KBM-7 (cell line): ENCODE data around the gene PSMD14.

Experiments used
- DNase-seq: peaks from one replicate; pipeline ENCODE4 v3.0.0-alpha.2; 2015
- in situ Hi-C: fragments of 300-500 bp; cut with MboI; formaldehyde crosslinking; loops from 2 replicates; pipeline ENCODE4 v1.14.3; 2020; ENCODE audit warnings: low sequenced_read_pairs, low pct_unique_long_range_greater_than_20kb, mixed read lengths

PSMD14 gene

DNA sequence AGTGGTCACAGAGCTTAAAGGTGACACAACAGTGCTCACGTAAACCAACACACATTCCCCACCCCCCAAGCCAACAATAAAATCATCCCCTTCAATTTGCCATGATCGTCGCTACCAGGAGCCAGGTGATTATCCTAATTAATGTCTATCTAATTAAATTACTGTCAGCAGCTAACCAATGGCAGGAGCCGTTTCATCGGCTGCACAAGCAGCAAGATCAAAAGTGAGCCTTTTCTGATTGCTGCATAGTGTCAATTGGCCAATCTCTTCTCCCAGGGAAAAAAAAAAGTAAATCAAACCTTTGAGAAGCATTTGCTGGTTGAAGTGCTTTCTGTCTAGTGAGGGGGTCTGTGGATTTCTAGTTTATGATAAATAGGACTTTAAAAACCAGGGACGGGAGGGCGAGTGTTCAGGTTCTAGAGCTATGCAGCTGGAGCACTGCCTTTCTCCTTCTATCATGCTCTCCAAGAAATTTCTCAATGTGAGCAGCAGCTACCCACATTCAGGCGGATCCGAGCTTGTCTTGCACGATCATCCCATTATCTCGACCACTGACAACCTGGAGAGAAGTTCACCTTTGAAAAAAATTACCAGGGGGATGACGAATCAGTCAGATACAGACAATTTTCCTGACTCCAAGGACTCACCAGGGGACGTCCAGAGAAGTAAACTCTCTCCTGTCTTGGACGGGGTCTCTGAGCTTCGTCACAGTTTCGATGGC lies 107.9 kb downstream of the PSMD14 start, which contains the start of gene TBR1:
Gene TBR1 (plus strand): TSS at position 311 of the 721 bp plus-strand sequence. CDS start 114 bp downstream, at position 425.
- in situ Hi-C loops = no loop called here
- no peak for DNase-seq

DNA sequence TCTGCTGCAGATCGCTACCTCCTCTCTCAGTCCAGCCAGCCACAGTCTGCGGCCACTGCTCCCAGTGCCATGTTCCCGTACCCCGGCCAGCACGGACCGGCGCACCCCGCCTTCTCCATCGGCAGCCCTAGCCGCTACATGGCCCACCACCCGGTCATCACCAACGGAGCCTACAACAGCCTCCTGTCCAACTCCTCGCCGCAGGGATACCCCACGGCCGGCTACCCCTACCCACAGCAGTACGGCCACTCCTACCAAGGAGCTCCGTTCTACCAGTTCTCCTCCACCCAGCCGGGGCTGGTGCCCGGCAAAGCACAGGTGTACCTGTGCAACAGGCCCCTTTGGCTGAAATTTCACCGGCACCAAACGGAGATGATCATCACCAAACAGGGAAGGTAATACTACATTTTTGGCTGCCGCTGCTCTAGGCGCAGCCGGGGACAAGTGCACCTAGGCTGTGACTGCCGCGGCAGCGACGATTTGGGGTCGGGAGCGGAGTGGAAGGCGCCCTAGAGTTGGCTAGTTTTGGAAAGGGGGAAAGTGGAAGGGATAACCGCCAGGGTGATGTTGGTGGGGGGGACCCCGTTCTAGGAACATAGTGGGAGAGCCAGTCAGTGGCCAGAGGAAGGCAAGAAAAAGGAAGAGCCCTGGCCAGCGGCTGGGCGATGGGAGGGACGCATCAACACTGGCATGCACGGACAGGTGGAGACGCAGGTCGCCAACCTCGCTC lies 108.6 kb downstream of the PSMD14 start:
- no peak for DNase-seq

DNA sequence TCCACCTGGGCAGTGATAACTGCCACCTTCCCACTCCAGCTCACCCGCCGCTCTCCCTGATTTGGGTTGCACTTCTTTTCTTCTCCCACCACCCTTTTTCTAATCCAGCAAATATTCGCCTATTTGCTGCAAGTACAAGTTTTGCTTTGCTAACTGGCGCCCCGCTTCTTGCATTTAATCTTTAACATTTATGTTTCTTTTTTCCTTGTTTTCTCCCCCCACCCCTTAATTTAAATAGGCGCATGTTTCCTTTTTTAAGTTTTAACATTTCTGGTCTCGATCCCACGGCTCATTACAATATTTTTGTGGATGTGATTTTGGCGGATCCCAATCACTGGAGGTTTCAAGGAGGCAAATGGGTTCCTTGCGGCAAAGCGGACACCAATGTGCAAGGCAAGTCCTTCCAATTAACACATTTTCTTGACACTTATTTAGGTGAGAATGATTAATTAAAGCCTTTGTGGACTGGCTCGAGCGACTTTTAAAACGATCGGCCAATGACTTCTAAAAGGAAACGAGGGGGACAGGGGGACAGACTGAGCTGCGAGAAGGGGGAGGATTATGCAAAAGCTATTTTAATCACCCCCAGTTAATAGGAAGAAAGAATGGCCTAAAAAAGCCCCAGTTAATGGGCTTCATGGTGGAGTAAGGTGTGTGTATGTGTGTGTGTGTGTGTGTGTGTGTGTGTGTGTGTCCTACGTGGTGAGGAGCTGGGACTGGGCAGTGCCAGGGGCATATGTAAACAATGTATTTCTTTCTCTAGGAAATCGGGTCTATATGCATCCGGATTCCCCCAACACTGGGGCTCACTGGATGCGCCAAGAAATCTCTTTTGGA lies 109.4 kb downstream of the PSMD14 start:
- DNase-seq = no peak
- in situ Hi-C loops = no loop called here

More for the DNA sequence above, 108.6 kb downstream of the PSMD14 start:
- in situ Hi-C loops = no loop called here

DNA sequence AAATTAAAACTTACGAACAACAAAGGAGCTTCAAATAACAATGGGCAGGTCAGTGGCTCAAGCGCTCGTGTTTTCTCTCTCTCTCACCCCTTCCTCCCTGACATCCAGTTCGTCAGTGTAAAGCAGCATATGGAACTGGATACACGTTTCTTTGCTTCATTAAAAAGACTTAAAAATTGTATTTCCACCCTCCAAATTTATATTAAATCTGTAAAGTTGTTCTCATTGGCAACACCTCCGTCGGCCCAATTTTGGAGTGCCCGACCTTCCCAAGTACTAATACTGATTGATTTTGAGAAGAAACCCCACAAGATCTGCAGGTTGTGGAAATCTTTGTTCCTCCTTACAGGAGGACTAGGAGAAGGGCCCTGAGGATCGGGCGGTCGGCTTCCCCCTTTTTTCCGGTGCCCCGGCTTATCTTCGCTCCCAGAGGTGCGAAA lies 110.1 kb downstream of the PSMD14 start:
- DNase-seq = peak; percentile 75
- in situ Hi-C loops = no loop called here

DNA sequence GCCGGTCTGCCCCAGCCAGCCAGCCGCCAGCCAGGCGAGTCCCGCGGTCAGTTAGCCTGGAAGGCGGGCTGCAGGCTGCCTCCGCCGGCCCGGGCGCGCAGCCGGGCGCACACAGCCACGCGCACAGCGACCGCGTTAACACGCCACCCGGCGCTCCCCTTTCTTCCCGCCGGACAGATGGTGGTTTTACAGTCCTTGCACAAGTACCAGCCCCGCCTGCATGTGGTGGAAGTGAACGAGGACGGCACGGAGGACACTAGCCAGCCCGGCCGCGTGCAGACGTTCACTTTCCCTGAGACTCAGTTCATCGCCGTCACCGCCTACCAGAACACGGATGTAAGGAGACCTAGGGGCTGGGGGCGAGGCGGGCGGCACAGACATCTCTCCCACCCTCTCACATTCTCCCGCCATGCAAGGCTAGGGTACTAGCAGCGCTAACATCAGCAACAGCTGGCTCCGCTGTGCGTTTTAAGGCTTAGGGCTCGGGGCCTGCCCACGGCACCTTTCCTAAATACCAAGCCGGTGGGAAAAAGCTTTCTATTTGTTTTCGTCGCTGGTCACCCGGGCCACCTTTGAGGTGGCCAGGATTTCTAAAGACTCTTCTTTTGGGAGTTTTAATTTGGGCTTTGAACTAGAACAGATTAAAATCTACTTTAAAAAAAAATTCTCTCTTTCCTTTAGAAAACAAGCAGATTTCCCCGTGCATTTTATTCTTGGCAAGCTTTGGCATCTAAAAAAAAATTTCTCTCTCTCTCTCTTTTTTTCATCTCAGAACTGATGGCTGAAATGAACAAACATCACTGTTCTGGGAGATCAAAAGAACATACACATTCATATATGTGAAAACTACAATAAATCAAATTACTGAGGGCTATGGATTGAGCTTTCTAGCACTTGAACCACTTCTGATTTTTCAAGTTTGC lies 110.8 kb downstream of the PSMD14 start:
- in situ Hi-C loops = no loop called here
- DNase-seq = no peak

DNA sequence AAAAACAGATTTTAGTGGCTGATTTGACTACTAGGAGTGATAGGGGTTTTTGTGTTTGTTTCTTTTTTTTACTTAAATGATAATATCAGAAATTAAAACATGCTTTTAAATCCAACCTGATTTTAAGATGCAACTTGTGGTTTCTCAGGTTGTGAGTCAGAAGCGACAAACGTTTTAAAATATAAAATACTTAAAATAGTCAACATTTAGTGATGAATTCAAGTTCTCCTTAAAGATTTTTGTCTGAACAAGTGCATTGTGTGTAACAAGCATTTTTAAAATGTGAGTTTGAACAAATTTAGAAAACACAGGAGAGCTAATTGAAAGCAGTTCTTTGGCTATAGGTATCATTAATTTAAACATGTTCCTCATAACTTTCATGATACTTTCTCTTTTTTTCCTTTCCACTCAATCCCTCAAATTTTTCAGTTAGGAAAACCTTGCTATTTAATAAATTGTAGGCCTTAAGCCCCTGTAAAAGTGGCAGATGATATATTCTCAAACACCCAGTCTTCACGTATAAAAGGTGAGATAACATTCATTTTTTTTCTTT lies 111.5 kb downstream of the PSMD14 start:
- in situ Hi-C loops = no loop called here

DNA sequence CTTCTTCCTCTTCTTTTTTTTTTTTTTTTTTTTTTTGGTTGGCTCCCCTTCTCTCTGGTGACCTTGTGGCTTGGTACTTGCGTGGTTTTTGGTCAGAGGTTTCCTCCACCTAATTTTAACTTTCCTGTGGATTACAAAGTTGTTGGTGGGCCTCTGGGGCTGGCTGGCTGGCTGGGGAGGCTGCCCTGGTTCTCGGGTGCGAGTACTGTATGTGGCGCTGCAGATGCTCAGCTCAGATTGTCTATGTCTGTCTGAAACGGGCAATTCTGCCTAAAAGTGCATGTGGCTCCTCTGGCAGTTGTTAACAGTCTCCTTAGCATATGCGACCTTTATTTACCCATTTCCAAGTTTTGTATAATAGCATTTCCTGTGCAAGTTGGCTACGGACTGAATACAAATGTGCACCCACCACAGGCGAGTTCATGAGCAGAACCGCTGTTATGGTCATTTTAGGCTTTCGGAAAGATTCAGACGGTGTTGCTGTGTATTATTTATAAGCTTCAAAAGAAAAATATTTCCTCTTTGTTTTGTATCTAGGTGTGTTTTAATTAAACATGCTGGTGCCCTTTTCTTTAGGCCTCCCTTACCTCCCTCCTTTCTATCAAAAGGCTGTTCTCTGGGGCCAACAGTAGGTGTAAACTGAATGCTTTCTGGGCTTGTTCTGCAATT lies 112.3 kb downstream of the PSMD14 start:
- DNase-seq = peak; percentile 88
- in situ Hi-C loops = no loop called here

More for the DNA sequence above, 111.5 kb downstream of the PSMD14 start:
- DNase-seq = no peak

DNA sequence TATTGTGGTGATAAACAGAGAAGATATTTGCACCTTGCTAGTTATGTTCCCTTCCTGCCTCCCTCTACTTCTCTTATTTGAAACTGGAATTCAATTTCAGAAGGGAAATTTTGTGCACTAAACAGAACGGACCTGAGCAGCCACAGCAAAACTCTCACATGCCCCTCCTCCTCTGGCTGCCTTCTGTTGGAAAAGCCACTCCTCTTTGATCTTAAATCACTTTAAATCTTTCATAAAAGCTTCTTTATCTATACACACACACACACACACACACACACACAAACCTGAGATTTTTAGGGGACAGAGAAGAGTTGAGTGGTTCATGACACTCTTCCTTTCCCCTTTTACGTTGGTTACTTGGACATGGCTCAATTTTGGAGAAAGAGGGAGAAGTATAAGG lies 113.5 kb downstream of the PSMD14 start:
- in situ Hi-C loops = no loop called here
- DNase-seq = no peak

DNA sequence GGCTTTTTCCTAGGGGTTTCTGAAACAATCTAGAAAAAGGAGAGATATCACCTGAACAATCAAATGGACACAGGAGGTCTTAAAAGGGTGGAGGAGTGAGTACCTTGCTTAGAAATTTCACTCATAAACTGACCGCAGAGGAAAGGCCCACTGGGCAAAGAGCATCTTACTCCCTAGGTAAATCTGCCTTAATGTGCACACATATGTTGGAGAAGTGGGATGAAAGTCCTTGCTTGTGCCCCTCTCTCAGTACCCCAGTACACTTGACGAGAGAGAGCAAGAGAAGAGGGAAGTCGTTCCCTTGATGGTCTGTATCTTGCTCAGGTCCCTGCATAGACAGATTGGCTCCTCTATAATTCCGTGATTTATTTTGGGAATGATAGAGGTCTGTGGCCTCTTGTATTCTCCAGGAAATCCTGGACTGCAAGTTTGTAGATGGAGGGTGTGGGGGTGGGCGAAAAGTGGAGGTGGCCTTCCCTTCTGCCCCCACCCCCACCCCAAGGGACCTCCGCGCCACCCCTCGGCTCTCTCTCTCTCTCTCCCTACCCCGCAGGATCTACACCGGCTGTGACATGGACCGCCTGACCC lies 114.7 kb downstream of the PSMD14 start:
- DNase-seq = no peak
- in situ Hi-C loops = no loop called here

DNA sequence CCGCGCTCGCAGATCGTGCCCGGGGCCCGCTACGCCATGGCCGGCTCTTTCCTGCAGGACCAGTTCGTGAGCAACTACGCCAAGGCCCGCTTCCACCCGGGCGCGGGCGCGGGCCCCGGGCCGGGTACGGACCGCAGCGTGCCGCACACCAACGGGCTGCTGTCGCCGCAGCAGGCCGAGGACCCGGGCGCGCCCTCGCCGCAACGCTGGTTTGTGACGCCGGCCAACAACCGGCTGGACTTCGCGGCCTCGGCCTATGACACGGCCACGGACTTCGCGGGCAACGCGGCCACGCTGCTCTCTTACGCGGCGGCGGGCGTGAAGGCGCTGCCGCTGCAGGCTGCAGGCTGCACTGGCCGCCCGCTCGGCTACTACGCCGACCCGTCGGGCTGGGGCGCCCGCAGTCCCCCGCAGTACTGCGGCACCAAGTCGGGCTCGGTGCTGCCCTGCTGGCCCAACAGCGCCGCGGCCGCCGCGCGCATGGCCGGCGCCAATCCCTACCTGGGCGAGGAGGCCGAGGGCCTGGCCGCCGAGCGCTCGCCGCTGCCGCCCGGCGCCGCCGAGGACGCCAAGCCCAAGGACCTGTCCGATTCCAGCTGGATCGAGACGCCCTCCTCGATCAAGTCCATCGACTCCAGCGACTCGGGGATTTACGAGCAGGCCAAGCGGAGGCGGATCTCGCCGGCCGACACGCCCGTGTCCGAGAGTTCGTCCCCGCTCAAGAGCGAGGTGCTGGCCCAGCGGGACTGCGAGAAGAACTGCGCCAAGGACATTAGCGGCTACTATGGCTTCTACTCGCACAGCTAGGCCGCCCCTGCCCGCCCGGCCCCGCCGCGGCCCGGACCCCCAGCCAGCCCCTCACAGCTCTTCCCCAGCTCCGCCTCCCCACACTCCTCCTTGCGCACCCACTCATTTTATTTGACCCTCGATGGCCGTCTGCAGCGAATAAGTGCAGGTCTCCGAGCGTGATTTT lies 115.5 kb downstream of the PSMD14 start:
- in situ Hi-C loops = no loop called here
- DNase-seq = no peak

DNA sequence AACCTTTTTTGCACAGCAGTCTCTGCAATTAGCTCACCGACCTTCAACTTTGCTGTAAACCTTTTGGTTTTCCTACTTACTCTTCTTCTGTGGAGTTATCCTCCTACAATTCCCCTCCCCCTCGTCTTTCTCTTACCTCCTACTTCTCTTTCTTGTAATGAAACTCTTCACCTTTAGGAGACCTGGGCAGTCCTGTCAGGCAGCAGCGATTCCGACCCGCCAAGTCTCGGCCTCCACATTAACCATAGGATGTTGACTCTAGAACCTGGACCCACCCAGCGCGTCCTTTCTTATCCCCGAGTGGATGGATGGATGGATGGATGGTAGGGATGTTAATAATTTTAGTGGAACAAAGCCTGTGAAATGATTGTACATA lies 116.2 kb downstream of the PSMD14 start:
- in situ Hi-C loops = no loop called here

DNA sequence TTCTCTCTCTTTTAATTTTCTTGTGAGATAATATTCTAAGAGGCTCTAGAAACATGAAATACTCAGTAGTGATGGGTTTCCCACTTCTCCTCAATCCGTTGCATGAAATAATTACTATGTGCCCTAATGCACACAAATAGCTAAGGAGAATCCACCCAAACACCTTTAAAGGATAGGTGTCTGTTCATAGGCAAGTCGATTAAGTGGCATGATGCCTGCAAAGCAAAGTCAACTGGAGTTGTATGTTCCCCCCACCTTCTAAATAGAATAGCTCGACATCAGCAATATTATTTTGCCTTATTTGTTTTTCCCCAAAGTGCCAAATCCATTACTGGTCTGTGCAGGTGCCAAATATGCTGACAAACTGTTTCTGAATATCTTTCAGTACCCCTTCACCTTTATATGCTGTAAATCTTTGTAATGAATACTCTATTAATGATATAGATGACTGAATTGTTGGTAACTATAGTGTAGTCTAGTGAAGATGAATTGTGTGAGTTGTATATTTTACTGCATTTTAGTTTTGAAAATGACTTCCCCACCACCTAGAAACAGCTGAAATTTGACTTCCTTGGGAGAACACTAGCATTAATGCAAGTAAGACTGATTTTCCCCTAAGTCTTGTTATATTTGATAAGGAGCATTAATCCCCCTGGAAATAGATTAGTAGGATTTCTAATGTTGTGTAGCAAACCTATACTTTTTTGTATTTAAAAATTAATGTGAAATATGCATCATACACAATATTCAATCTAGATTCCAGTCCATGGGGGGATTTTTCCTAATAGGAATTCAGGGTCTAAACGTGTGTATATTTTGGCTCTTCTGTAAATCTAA lies 116.9 kb downstream of the PSMD14 start:
- in situ Hi-C loops = no loop called here
- DNase-seq = no peak

More for the DNA sequence above, 116.2 kb downstream of the PSMD14 start:
- no peak for DNase-seq

DNA sequence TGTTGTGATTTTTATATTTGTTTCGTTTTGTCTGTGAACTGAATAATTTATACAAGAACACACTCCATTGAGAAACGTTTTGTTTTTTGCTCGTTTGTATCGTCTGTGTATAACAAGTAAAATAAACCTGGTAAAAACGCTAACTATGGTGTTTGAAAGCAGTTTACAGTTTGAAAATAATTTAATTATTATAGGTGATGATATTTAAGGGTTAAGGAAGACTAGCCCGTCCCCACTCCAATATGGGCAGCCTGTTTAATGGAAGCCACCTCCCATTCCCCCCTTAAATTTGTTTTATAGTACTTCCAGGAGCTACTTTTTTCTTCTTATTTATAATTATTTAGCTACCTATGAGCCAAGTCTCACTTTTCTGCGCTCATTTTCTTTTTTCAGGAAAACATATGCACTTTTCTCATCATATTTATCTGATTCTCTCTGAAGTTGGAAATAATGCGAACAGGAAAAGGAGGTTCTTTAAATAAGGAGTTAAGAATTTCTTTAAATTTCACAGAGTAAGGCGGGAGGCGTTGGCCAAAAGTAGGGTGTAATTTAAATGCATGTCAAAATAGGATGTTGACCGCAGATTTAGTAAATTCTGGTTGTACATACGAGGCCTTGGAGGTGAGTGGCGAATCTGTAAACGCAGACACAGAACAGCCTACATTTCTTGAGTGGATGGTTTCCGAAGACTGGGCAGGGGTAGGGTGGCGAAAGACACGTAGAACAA lies 117.7 kb downstream of the PSMD14 start:
- DNase-seq = no peak
- in situ Hi-C loops = no loop called here

DNA sequence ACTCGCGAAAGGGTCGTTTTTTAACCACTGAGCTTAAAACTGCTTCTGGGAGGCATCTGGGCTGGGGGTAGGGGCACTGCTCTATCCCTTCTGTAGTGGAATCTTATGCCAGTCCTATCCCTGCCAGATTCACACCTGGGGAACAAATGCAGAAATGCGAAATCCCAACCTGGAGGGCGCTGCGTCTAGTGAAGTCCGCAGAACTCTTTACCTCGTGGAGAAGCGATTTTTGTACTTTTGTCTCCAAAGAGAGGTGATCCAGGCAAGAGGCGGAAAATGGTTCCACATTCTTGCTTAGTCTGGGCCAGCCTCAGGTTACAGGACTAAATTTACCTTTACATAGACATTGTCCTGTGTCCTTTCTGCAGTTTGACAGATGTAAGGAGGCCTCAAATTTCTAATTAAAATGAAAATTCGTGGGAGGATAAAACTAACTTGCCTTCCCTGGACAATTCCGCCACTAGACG lies 118.3 kb downstream of the PSMD14 start:
- in situ Hi-C loops = no loop called here
- DNase-seq = no peak
